Chondrocyte (in vitro differentiated cells): ENCODE measurements around the gene OR6S1. TPM values are rescaled to one million over a fixed set of nuclear protein-coding genes. Genes with fewer than 3 reads are reported as not detected.
A peak's percentile ranks its signal among the peaks of the same experiment; 100 is the strongest.

Experiments
- DNase-seq: peaks from one replicate; pipeline ENCODE4 v3.0.0; 2021; ENCODE audit warnings: mixed read lengths, low spot score
- H3K27ac Mint-ChIP-seq: one replicate; pipeline ENCODE4 v1.8.0; 2021; ENCODE audit warnings: mild to moderate bottlenecking, moderate library complexity, mixed read lengths; ENCODE audit not compliant: unreplicated experiment
- H3K27me3 Mint-ChIP-seq: 2 replicates; pipeline ENCODE4 v1.8.0; 2021; ENCODE audit warnings: low read depth, mixed read lengths
- H3K36me3 Mint-ChIP-seq: 2 replicates; pipeline ENCODE4 v1.8.0; 2021; ENCODE audit warnings: low read depth, mixed read lengths
- H3K4me1 Mint-ChIP-seq: 2 replicates; pipeline ENCODE4 v1.8.0; 2021; ENCODE audit warnings: low read depth, mild to moderate bottlenecking, mixed read lengths
- H3K4me3 Mint-ChIP-seq: one replicate; pipeline ENCODE4 v1.8.0; 2021; ENCODE audit warnings: mild to moderate bottlenecking, moderate library complexity, mixed read lengths; ENCODE audit not compliant: unreplicated experiment
- H3K9me3 Mint-ChIP-seq: 2 replicates; pipeline ENCODE4 v1.8.0; 2021; ENCODE audit warnings: low read depth, mixed read lengths
- total RNA-seq: library from RNA; stranded (reverse); gene quantifications from 3 replicates; pipeline ENCODE4 v1.2.1, GENCODE V29; 2021
- TF ChIP-seq, protein P1 (sequence below): fragments of 200-600 bp; sonication (generic); IDR thresholded peaks from 2 replicates; pipeline ENCODE4 v1.5.0; 2021; ENCODE audit warnings: antibody characterized with exemption, mild to moderate bottlenecking, moderate library complexity

OR6S1 gene
- total RNA-seq, 1 donor from 2014 or later, result not detected

DNA sequence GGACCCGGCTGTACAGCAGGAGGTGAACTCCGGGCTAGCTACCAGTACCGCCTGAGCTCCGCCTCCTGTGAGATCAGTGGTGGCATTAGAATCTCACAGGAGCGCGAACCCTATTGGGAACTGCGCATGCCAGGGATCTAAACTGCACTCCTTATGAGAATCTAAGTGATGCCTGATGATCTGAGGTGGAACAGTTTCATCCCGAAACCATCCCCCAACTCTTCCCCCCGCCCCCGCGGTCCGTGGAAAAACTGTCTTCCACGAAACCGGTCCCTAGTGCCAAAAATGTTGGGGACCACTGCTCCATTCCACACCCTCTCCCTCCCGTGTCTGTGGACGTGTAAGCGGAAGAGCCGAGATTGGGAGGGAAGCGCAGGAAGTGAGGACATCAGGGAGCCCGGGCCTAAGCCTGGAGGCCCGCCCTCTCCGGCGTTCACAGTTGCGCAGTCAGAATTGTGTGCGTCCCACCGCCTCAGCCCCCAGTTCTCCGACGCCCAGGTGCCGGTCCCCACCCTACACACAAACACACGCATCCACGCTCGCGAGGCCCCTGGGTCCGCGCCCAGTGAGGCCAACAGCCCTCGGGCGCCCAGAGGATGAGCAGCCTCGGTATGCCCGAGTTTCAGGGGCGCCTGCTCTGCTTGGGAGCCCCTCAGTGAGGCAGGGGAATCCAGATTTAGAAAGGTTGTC lies 41.1 kb upstream of the OR6S1 start:
- TF ChIP-seq, protein P1, sequence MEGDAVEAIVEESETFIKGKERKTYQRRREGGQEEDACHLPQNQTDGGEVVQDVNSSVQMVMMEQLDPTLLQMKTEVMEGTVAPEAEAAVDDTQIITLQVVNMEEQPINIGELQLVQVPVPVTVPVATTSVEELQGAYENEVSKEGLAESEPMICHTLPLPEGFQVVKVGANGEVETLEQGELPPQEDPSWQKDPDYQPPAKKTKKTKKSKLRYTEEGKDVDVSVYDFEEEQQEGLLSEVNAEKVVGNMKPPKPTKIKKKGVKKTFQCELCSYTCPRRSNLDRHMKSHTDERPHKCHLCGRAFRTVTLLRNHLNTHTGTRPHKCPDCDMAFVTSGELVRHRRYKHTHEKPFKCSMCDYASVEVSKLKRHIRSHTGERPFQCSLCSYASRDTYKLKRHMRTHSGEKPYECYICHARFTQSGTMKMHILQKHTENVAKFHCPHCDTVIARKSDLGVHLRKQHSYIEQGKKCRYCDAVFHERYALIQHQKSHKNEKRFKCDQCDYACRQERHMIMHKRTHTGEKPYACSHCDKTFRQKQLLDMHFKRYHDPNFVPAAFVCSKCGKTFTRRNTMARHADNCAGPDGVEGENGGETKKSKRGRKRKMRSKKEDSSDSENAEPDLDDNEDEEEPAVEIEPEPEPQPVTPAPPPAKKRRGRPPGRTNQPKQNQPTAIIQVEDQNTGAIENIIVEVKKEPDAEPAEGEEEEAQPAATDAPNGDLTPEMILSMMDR, result no peak
- peak; percentile 95 for DNase-seq
- Mint-ChIP-seq H3K36me3 (no peaks in the 10 kb centered on the region), H3K27ac (no peak overlapping the region), H3K9me3 (no peaks in the 10 kb centered on the region), H3K27me3 (no peaks in the 10 kb centered on the region), H3K4me1 (peaks cover 40% of the 10 kb centered on the region), H3K4me3 (no peak overlapping the region)

DNA sequence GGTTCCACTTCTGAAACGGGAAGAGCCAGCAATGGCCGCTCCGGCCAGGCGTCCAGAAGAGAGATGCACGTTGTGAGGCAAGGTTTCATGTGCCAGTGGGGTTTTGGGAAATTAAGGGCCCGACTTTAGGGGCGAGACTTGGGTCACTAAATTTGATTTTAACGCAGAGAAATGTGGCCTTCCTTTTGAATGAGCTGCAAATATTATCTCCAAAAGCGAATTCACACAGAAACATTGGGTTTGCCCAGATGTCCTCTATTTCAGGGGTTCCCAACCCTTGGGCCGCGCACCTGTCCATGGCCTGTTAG lies 40.6 kb upstream of the OR6S1 start:
- no peaks in the 10 kb centered on the region for H3K9me3 Mint-ChIP-seq
- no peak for DNase-seq
- H3K4me1 Mint-ChIP-seq, result peaks cover 39% of the 10 kb centered on the region
- TF ChIP-seq, protein P1, result peak; percentile 17
- H3K36me3 Mint-ChIP-seq, result no peaks in the 10 kb centered on the region
- no peak overlapping the region for H3K4me3 Mint-ChIP-seq
- no peak overlapping the region for H3K27ac Mint-ChIP-seq
- peaks cover under 1% of the 10 kb centered on the region for H3K27me3 Mint-ChIP-seq

DNA sequence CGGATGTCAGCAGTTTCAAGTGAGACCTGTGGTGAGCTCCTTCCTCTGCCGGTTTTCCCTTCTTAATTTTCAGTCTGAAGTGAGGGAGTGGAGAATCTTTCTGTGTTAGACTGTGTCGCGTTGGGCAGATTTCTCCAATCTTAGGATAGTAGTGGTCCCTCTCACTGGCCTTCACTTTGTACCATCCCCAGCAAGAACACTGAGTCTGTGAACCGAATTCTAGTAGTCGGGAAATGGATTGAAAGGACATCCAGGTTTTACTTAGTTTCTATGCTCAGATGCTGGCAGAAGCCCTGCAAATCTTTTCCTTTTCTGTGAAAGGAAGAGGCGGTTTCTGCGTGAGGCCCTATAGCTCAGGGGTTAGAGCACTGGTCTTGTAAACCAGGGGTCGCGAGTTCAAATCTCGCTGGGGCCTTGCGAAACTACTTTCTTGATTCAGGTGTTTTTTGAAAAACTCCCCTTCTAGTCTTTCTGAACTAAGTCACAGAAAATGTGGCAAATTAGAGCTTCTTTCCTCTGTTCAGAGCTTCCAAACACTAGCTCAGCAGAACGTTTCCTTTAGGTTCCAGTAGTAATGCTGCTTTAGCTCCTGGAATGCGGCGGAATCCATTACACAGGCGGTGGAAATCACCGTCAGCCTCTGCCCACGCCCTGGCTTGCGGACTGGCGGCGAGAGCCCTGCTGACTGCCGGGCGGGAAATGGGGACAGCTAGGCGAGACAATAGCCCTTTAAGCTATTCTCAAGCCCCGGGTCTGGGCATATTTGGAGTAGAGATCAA lies 40.0 kb upstream of the OR6S1 start:
- TF ChIP-seq, protein P1, result no peak
- no peak overlapping the region for H3K27ac Mint-ChIP-seq
- no peaks in the 10 kb centered on the region for H3K36me3 Mint-ChIP-seq
- DNase-seq, result no peak
- H3K4me1 Mint-ChIP-seq, result peaks cover 34% of the 10 kb centered on the region
- no peak overlapping the region for H3K4me3 Mint-ChIP-seq
- no peaks in the 10 kb centered on the region for H3K9me3 Mint-ChIP-seq
- peaks cover 4% of the 10 kb centered on the region for H3K27me3 Mint-ChIP-seq

DNA sequence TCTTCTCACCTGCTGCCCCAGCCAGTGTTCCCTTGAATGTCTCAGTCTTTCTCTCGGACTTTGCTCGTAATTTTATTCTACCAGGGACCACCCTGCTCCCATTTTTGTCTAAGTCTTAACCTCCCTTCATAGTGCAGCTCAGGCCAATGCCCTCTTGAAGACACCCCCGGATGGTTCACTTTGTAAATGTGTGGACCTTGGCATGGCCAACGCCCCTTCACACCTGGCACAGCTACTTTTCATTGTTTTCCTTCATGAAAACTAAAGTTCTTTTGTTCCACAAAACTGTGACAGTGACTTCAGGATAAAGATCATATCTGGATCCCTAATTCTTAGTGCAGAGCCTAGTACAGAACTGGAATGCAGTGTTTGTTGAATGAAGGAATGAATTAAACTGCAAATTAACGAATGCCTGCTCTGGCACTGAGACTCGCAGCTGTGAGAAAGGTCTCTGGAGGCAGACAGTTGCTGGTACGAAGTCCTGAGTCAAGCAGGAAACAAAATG lies 39.4 kb upstream of the OR6S1 start:
- H3K27me3 Mint-ChIP-seq, result peaks cover 8% of the 10 kb centered on the region
- no peak overlapping the region for H3K4me3 Mint-ChIP-seq
- H3K27ac Mint-ChIP-seq, result no peak overlapping the region
- no peaks in the 10 kb centered on the region for H3K9me3 Mint-ChIP-seq
- DNase-seq, result no peak
- H3K36me3 Mint-ChIP-seq, result no peaks in the 10 kb centered on the region
- TF ChIP-seq, protein P1, result no peak
- peaks cover 28% of the 10 kb centered on the region for H3K4me1 Mint-ChIP-seq

DNA sequence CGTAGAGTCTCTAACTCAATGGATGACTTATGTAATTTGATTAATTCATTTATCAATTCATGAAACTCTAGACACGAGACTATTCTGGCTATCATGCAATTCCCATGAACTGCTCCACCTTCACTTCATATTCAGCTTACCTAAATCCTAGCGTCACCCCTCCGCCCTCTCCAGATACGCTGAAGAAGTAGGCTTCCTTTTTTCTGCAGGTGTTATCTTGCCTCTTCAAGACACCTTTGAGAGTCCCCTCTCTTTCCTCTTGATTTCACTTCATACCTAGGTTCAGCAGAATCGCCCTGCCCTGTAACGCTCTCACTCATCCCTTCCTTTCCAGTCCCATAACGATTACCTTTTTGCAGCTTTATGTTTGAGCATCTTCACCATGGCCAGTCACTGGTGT lies 38.9 kb upstream of the OR6S1 start:
- DNase-seq, result no peak
- TF ChIP-seq, protein P1, result no peak
- H3K9me3 Mint-ChIP-seq, result no peaks in the 10 kb centered on the region

More for the DNA sequence above, 38.9 kb upstream of the OR6S1 start:
- H3K36me3 Mint-ChIP-seq, result no peaks in the 10 kb centered on the region
- H3K4me1 Mint-ChIP-seq, result peaks cover 23% of the 10 kb centered on the region
- no peak overlapping the region for H3K4me3 Mint-ChIP-seq
- no peak overlapping the region for H3K27ac Mint-ChIP-seq
- H3K27me3 Mint-ChIP-seq, result peaks cover 11% of the 10 kb centered on the region
